ENCODE results near the gene CHRD.
"Not testable (repeated sequence)": the region's sequence is repeated elsewhere in the genome, so short reads cannot be mapped to it uniquely, and the experiment has no call there.

Gene CHRD

GRCh38 chr3:184379358-184380184, at the start of gene CHRD:
TSS of gene CHRD (plus strand) at chr3:184380054. CDS start at chr3:184380319, 265 bp downstream.
- FAIRE-seq = no peak

DNA sequence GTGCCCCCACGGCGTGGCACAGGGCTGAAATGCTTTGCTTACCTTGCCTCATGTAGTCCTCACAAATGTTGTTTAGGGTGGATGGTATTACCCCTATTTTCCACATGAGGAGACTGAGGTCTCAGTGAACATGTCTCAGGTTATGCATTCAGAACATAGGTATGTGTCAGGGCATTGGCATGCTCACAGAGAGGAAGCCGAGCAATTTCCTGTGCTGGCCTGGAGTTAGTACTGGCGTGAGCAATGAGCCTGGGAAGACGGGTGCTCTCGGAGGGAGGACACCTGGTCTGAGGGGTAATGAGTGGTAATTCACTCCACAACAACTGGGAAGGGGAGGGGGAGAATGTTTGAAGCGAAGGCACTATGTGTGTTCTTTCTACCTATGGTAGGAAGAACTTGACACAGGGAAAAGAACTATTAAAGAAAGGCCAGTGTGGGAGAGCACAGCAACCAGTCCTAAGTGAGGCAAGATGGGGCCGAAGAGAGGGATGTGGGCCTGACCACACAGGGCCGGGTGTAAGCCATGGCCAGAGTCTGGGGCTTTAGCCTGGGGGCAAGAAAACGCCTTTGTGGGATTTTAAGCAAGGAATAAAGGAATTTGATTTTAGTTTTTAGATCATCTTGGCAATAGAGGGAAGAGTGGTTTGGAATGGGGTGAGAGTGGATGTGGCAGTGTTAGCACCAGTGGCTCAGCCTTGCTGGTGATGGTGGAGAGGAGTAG, 47.3 kb upstream of the CHRD start:
- FAIRE-seq = no peak

DNA sequence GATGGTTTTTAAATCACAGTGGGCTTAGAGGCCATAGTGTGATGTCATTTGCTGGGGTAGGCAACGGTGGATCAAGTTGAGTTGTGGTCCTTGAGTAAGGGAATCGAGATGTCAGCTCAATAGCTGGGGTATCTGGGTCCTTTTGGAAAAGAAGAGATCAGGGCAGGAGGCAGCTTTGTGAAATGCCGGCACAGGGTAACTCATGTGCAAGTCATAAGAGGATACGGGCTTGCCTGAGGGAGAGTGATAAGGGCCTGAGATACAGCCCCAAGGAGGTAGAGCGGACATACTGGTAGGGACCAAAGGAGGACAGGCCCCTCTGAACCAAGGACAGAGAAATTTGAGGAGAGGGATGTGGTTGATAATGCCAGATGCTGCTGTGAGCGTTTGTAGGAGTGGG, 46.7 kb upstream of the CHRD start:
- FAIRE-seq = no peak

GRCh38 chr3:184333700-184334099, 46.2 kb upstream of the CHRD start:
- no peak for FAIRE-seq

GRCh38 chr3:184334470-184335158, 45.2 kb upstream of the CHRD start:
- FAIRE-seq = no peak

DNA sequence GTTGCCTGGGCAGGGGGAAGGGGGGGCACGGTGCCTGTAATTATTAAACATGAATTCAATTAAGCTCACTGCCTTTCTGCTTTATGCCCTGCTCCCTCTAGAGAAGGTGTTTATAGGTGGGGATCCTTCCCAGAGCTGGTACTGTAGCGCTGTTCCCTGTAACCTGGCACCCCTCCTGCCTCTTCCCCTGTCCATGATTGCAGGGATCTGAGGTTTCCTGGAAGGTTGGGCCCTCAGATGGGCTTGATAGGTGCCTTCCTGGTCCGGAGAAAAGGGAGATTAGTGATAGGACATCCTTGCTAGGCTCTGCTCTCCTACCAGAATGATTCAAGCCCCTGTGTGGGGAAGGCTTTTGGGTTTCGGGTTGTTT, 44.6 kb upstream of the CHRD start:
- FAIRE-seq = no peak

GRCh38 chr3:184335661-184336546, 44.0 kb upstream of the CHRD start:
- FAIRE-seq = no peak

DNA sequence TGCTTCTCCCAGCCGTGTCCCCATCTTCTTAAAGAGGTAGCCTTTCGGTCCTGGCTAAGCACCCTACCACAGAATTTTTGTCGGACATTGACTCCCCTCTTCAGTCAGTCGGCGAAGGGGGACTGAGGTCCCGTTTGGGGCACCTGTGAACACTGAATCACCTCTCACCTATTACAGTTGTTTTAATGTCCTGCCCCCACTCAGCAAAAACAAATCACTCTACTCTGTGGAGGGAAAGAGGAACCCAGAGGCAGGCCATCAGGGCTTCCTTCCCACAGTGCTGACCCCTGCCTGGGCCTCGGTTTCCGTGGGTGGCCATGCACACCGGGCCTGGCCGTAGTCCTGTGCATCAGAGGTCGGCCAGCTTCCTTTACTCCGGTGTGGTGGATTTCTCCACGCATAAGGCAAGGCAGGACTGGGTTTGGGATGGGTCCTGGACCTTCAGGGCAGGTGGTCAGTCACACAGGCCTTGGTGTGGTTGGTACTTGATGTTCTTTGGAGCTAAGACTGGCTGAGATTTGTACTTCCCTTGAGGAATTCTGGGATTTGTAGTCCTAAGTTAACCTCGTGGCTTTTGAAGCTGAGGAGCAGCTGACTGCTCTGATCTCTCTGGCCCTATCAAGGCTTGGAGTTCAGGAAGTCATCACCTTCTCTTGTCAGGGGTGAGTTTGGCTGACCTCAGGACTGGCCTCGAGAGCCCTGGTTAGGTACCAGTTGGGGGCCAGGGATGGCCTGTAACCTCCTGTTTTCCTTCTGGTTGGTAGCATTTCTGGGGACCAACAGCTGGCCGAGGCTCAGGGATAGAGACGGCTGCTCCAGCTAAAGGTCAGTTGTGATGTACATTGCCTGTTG, 43.1 kb upstream of the CHRD start:
- FAIRE-seq = no peak

- FAIRE-seq = no peak
Measured at GRCh38 chr3:184337399-184337714, 42.5 kb upstream of the CHRD start, which contains the start of gene FAM131A. TSS of gene FAM131A (plus strand) at chr3:184337600. CDS start at chr3:184337631, 31 bp downstream.

- no peak for FAIRE-seq
Measured at GRCh38 chr3:184337981-184338380, 41.9 kb upstream of the CHRD start.

GRCh38 chr3:184338511-184338945, 41.3 kb upstream of the CHRD start:
- FAIRE-seq = no peak

DNA sequence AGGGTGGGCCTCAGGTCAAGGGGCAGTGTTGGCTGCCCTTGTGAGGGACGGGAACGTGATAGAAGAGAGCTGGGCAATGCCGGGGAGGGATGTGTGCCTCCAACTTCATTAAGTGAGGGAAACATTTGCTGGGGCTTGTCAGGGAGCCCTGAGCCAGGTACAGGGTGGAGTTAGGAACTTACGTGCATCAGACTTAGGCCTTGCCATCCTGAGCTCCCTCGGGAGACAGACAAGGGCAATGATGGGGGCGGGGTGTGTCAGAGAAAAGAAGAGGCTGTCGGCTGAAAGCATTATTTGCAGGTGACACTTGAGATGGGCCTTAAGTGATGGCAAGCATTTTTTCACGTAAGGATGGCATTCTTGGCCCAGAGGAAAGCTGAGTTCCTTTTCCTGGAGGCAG, 40.9 kb upstream of the CHRD start:
- FAIRE-seq = no peak

DNA sequence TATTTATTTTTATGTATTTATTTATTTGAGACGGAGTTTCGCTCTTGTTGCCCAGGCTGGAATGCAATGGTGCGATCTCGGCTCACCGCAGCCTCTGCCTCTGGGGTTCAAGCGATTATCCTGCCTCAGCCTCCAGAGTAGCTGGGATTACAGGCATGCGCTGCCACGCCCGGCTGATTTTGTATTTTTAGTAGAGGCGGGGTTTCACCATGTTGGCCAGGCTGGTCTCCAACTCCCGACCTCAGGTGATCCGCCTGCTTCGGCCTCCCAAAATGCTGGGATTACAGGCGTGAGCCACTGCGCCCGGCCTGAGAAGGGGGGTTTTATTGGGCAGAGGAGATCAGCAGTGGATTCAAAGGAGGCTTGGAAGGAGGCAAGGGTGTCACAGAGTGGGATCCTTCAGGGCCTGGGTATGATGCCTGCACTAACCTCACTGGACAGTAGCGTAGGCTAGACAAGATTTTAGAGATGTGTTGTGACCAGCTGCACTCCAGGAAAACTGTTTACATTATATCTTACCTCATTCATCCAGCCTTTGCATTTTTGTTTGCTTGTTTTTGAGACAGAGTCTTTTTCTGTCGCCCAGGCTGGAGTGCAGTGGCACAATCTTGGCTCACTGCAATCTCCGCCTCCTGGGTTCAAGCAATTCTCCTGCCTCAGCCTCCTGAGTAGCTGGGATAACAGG, 40.3 kb upstream of the CHRD start:
- FAIRE-seq = not testable (repeated sequence)

DNA sequence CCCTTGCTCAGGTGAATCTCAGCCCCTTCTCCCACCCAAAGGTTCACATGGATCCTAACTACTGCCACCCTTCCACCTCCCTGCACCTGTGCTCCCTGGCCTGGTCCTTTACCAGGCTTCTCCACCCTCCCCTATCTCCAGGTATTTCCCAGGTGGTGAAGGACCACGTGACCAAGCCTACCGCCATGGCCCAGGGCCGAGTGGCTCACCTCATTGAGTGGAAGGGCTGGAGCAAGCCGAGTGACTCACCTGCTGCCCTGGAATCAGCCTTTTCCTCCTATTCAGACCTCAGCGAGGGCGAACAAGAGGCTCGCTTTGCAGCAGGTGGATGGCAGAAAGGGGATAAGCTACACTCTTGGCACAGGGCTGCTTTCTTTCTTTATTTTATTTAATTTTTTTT, 37.9 kb upstream of the CHRD start:
- no peak for FAIRE-seq

DNA sequence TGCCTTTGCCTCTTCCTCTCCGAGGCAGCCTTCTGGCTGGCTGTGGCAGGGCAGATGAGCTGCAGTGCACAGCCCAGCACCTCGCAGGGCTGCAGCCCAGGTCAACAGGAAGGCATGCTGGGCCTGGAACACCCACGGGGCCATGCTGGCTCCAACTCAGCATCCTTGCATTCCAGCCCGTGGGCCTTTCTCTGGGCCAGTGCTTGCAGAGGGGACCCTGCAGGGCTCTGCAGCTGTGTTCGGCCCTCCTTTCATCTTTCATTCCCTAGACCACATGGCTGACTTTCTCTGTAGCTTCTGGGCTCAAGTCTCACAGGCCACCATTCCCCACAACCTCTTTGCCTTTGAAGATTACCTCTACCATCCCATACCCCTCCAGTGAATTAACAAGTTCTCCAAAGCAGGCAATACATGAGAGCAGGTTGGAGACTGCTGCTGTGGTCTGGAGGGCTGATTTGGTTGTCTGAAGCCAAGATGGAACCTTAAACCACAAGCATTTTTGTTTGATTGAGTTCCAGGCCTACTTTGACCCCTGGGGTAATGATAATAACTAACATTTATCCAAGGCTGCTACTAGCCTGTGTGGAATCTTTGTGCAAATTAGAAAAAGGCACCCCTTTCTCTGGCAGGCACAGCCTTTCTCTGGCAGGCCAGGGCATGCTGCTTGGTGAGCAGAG, 36.5 kb upstream of the CHRD start:
- FAIRE-seq = no peak

DNA sequence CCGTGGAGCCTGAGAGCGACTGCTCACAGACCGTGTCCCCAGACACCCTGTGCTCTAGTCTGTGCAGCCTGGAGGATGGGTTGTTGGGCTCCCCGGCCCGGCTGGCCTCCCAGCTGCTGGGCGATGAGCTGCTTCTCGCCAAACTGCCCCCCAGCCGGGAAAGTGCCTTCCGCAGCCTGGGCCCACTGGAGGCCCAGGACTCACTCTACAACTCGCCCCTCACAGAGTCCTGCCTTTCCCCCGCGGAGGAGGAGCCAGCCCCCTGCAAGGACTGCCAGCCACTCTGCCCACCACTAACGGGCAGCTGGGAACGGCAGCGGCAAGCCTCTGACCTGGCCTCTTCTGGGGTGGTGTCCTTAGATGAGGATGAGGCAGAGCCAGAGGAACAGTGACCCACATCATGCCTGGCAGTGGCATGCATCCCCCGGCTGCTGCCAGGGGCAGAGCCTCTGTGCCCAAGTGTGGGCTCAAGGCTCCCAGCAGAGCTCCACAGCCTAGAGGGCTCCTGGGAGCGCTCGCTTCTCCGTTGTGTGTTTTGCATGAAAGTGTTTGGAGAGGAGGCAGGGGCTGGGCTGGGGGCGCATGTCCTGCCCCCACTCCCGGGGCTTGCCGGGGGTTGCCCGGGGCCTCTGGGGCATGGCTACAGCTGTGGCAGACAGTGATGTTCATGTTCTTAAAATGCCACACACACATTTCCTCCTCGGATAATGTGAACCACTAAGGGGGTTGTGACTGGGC, 35.1 kb upstream of the CHRD start:
- no peak for FAIRE-seq

DNA sequence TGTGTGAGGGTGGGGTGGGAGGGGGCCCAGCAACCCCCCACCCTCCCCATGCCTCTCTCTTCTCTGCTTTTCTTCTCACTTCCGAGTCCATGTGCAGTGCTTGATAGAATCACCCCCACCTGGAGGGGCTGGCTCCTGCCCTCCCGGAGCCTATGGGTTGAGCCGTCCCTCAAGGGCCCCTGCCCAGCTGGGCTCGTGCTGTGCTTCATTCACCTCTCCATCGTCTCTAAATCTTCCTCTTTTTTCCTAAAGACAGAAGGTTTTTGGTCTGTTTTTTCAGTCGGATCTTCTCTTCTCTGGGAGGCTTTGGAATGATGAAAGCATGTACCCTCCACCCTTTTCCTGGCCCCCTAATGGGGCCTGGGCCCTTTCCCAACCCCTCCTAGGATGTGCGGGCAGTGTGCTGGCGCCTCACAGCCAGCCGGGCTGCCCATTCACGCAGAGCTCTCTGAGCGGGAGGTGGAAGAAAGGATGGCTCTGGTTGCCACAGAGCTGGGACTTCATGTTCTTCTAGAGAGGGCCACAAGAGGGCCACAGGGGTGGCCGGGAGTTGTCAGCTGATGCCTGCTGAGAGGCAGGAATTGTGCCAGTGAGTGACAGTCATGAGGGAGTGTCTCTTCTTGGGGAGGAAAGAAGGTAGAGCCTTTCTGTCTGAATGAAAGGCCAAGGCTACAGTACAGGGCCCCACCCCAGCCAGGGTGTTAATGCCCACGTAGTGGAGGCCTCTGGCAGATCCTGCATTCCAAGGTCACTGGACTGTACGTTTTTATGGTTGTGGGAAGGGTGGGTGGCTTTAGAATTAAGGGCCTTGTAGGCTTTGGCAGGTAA, 34.3 kb upstream of the CHRD start:
- FAIRE-seq = no peak

- FAIRE-seq = no peak
Measured at GRCh38 chr3:184346480-184347190, 33.2 kb upstream of the CHRD start.
